M059J (cell line): ENCODE data around the gene PGF. TPM values are rescaled to one million over a fixed set of nuclear protein-coding genes. Genes with fewer than 3 reads are reported as not detected.

Experiments used
- DNase-seq: peaks from one replicate; pipeline ENCODE4 v3.0.0-alpha.2; 2012; ENCODE audit warnings: low read depth
- total RNA-seq: library from RNA; depleted of rRNA; stranded (reverse); fragments of >200 nt; shearing (Covaris generic); gene quantifications from 2 replicates; pipeline ENCODE4 v1.2.3, GENCODE V29; 2014

Gene PGF
- total RNA-seq, 1 experiment from 2014 or later, result 11.7 TPM

DNA sequence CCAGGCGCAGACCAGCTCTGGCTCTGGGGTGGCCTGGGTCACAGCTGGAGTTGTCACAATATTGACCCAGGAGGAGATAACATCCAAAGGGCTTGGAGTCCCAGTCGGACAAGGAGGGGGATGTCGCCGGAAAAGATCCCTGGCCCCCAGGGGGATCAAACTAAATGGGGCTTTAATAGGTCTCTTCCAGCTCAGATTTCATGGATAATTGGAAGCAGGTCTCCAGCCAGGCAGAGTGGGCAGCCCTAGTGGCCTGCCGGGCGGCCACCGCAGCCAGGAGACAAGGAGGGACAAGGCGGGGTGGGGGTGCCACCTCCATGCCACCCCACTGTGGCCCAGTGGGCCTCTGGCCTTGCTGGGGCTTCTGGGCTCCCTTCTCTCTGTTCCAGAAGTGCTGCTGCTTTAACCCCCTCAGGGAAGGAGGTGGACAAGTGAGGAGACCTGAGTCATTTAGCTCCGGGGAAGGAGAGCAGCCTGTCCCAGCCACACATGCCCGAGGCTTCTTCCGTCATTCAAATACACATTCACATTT is 23.1 kb upstream of the PGF start:
- peak; percentile 91 for DNase-seq

GRCh38 chr14:74977901-74978385 is 22.5 kb upstream of the PGF start:
- no peak for DNase-seq

DNA sequence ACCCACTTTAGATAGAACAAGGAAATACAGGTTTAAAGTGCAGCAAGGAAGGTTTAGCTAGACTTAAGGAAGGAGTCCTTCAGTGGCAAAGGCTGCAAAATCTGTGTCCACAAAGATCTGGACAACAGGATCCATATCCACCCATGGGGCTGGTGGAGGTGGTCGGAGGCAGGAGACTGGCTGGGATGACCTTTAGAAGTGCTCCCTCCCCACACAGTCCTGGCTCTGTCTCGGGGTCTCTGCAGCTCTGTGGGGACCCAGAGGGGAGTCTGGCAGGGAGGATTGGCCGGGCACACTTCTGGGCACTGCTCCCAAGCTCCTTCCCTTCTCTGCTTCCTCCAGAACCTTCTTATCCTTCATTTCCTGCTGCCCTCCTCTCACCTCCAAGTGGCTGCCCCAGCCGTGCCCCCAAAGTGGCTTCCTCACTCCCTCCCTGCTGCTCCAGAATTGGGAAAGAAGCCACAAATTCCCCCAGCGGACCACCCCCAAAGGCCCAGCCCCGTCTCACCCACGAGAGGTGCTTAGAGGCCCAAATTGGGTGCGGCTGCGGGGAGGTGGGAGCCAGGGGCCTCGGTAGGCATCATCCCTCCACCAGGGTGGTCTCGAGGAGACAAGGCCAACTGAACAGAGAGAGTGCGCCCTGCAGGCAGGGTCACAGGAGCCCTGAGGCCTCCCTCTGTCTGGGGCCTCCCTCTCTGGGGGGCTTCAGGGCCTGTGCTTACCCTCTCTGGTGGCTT is 21.9 kb upstream of the PGF start:
- DNase-seq, result no peak

DNA sequence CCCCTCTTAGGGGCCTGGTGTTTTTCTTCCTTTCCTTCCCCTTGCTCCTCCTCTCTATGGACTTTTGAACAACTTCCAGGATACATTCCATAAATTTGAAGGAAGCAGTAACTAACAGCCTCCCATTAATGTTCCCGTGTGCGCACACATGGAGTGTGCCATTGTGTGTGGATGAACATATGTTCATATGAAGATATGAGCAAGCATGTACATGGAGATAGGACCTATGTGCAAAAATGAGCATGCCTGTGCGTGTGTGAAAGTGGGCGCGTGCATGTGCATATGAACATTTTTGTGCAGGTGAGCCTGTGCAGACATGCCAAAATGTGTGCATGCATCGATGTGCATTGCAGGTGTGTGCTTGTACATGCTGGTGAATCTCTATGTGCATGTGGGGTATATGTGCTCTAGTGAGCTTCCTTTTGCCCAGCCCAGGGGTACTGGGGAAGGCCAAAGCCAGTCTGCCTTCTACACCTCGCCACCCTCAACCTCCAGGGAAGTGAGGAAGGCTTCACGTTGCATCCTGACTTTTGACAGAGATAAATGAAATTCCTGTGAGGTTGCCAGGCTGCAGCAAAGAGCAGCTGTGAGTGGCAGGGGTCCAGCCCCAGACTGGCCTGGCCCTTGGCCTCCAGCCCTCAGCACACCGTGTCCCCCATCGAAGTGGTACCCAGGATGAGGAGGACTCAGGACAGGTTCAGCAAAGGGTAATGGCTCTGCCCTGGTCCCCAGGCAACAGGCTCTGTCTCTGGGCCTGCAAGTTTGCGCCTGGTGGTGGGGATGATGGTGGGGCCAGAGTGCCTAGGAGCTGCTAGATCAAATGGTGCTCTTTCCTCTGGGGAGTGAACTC is 21.1 kb upstream of the PGF start:
- no peak for DNase-seq

DNA sequence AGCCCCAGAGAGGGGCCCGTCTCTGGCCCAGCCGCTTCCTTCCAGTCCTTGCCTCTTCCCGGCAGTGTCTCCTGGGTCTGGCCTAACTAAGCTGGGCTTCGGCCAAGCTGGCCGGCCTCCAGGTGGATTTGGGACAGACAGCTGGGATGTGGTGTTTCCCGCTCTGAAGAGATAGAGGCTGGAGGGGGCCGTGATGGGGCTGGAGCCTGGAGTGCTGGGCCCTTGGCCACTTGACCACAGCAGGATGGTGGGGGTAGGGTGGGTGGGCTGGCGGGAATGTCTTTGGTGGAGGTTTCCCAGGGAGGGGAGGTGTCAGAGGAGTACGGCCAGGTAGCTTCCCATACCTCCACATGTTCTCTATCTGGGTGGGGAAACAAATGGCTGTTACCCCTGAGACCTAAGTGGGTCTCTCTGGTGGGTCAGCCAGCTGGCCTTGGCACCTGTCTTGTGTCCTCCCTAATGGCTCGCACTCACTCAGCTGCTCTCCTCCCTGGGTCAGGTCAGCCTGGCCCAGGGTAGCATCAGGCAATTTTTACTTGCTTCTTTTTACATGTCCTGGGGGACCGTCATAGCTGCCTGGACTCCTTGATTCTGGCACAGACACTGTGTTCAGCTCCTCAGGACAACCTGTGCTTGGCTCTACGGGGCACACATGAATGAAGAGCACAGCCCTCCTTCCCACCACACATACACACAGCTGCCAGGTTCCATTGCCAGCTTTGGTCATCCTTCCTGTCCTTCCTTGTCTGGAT is 19.8 kb upstream of the PGF start:
- no peak for DNase-seq

DNA sequence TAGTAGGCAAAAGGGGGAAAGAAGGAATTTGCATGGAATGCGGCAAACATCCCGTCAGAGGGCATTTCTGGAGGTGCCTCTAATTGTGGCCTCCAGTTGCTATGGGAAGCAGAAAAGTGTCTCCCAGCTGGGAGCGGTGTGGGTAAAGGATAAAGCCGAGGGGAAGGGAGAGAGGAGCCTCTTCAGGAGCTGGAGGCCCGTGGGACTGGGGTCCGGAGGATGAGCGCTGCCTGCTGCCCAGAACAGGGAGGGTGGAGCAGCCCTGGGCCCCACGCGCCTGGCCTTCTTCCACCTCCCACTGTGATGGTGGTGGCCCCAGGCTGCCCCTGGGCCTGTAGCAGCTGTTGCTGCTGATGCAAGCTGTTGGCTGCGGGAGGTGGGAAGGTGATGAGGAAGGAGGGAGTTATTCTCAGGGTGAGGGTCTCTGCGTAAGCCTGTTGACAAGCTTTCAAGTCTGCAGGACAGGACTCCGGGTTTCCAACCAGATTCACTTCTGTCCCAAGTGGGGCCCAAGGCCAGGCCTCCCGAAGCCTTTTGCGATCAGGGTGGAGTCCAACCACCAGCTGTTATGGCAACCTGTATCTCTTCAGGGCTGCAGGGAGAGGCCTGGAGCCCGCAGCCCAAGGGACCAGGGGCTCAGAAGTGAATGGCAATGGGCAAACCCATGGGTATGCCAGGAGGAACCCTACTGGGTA is 19.1 kb upstream of the PGF start:
- DNase-seq, result no peak

GRCh38 chr14:74973905-74974363 is 18.5 kb upstream of the PGF start:
- no peak for DNase-seq

DNA sequence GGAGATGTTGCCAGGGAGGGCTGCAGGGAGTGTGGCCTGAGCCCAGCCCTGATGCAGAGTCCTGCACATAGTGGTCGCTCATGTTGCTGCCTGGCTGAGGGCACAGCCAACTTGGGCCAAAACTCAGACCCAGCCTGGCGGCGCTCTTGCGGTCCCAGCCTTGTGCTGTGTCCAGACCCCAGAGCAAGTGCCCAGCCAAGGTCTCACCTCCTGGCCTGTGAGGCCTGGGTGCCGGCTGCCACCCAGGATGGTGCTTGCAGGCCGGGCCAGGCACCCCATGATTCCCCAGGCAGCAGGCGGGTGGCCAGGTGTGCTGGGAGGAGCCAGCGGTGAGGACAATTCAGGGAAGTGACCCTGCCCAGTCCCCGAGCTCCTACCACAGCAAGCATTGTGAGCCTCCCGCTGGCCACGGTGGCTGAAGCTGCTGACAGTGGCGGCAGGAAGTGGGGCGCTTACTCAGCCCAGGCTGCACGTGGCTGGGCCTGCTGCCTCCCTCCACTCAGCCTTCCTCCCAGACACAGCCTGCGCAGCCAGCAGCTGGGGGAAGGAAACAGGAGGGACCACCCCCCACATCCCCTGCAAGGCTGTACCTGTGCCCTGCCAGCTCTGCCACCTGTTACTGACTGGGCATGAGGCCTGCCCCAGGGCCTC is 17.7 kb upstream of the PGF start:
- DNase-seq, result peak; percentile 56

GRCh38 chr14:74968811-74969210 is 13.4 kb upstream of the PGF start:
- DNase-seq, result no peak

DNA sequence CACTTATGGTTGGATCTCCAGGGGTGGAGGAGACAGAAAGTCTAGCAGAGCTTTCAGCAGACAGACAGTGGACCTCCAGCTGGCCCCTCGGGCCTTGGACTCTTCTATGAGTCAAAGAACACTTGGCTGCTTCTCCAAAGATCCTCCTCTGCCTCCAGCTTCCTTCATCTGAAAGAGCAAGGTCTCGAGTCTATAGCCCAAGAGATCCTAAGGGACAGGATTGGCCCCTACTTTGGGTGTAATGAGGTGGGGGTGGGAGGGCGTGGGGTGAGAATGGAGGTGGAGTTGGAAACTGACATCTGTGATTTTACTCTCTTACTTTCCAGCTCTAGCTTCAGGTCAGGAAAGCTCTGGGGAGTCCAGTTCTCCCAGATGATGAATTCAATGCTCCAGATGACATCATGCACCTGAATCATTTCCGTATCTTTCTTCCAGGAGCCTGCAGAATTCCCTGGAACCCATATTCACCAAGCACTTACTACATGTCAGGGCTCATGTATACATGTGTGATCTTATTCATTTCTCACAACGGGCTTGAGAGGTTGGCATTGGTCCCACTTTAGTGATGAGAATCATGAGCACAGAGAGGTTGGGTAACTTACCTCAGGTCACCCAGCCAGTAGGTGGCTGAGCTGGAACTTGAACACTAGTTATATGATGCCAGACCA is 10.2 kb upstream of the PGF start:
- peak; percentile 70 for DNase-seq

DNA sequence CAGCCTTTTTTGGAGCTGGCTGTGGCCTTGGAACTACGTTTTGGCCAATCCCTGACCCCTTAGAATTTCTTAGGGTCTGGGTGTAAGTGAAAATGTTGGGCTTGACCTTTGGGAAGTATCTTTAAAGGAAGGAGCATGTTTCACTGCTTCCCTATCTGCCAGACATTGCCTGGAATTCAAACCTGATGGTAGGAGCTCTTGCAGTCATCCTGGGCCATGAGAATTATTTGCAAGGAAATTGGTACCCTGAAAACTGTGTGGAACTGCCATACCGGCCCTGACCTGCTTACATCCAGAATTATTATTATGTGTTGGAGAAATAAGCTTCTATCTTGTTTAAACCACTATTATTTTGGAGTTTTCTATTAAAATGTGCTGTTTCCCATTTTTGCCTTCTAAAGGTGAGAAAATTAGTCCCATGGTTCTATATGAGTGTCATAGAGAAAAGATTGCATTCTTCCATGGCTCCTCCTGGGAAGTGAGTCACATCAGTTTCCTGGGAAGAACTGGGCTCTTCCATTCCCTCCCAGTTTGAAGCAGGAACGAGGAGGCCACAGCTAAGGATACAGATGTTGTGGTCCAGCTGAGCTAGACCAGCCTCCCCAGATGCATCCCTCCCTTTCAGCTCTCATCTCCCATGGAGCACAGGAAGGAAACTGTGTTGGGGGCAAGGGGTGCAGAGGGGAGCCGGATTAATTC is 9.5 kb upstream of the PGF start:
- DNase-seq, result peak; percentile 66

GRCh38 chr14:74963705-74964271 is 8.4 kb upstream of the PGF start:
- peak; percentile 87 for DNase-seq

- DNase-seq, result no peak
Measured at GRCh38 chr14:74963178-74963704, 7.8 kb upstream of the PGF start.

- DNase-seq, result no peak
Measured at GRCh38 chr14:74962493-74962892, 7.1 kb upstream of the PGF start.

GRCh38 chr14:74962046-74962445 is 6.6 kb upstream of the PGF start:
- DNase-seq, result no peak

DNA sequence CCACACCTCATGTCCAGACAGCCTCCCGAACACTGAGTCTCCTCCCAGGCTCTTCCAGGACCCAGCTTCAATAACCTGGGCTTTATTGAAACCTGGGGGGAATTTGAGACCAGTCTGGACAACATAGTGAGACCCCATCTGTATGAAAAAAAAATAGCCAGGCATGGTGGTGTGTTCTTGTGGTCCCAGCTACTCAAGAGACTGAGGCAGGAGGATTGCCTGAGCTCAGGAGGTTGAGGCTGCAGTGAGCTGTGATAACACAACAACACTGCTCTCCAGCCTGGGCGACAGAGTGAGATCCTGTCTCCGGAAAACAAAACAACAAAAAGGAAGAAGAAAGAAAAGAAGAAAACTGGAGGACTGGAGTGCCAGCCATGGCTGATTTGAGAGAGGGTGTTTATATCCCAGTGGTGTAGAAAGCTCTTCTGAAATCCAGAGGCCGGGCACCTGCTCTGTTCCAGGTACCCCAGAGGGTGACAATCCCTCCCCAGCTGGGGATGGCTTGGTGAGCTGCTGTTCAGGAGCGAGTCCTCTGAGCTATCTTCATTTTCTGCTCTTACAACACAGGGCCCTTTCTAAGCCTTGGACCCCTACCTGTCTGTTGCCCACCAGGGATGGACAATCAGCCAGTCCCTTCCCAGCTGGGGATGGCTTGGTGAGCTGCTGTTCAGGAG is 6.0 kb upstream of the PGF start:
- no peak for DNase-seq

- DNase-seq, result peak; percentile 35
Measured at GRCh38 chr14:74960736-74961135, 5.3 kb upstream of the PGF start.

- DNase-seq, result peak; percentile 31
Measured at GRCh38 chr14:74959596-74960180, 4.3 kb upstream of the PGF start.
